Parathyroid adenoma (tissue), 2 donors: ENCODE data around the gene GMPS.

Experiments used
- H2AFZ ChIP-seq: fragments of 300-600 bp; sonication (generic); one replicate; pipeline ENCODE4 v1.7.0; 2017; ENCODE audit warnings: antibody characterized with exemption, mild to moderate bottlenecking
- H3K27ac ChIP-seq: fragments of 300-600 bp; sonication (generic); one replicate; pipeline ENCODE4 v1.7.0; 2017
- H3K27me3 ChIP-seq: fragments of 300-600 bp; sonication (generic); one replicate; pipeline ENCODE4 v1.7.0; 2017; ENCODE audit warnings: low read length; ENCODE audit not compliant: control insufficient read depth, insufficient read depth
- H3K36me3 ChIP-seq: fragments of 300-600 bp; sonication (generic); one replicate; pipeline ENCODE4 v1.7.0; 2017; ENCODE audit warnings: low read length; ENCODE audit not compliant: control insufficient read depth, insufficient read depth
- H3K4me1 ChIP-seq: fragments of 300-600 bp; sonication (generic); one replicate; pipeline ENCODE4 v1.7.0; 2017; ENCODE audit warnings: control low read depth
- H3K4me2 ChIP-seq: fragments of 300-600 bp; sonication (generic); one replicate; pipeline ENCODE4 v1.7.0; 2017; ENCODE audit warnings: low read length
- H3K4me3 ChIP-seq: fragments of 300-600 bp; sonication (generic); one replicate; pipeline ENCODE4 v1.7.0; 2017; ENCODE audit warnings: low read depth, low read length
- H3K79me2 ChIP-seq: fragments of 300-600 bp; sonication (generic); one replicate; pipeline ENCODE4 v1.7.0; 2017; ENCODE audit warnings: control low read depth
- H3K9ac ChIP-seq: fragments of 300-600 bp; sonication (generic); one replicate; pipeline ENCODE4 v1.7.0; 2017; ENCODE audit warnings: mild to moderate bottlenecking
- H3K9me3 ChIP-seq: fragments of 300-600 bp; sonication (generic); one replicate; pipeline ENCODE4 v1.7.0; 2017; ENCODE audit warnings: low read length; ENCODE audit not compliant: control insufficient read depth
- TF ChIP-seq, protein P1 (sequence below): fragments of 300-600 bp; sonication (generic); IDR thresholded peaks from one replicate; pipeline ENCODE4 v1.7.0; 2017; ENCODE audit warnings: antibody characterized with exemption, mild to moderate bottlenecking
- donor health status: primary hyperparathyroidism.

GMPS gene

DNA sequence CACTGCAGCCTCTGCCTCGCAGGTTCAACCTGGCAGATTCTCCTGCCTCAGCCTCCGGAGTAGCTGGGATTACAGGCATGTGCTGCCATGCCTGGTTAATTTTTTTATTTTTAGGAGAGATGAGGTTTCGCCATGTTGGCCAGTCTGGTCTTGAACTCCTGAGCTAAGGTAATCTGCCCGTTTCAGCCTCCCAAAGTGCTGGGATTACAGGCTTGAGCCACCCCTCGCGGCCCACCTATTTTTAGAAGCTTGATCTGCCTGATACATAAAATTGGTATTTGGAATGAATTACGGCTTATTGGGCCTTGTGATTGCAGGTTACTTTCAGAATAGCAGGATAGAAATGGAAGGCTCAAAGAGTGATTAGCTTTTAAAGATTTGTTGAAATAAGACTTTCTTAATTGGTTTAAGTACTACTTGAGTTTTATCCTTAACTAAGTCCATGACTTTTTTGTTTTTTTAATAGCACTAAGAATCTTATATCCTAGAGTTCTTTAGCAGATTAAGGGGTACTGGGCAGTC lies 25.0 kb downstream of the GMPS start:
- peaks cover 3% of the 10 kb centered on the region for H3K4me1 ChIP-seq
- H3K9ac ChIP-seq, result no peak overlapping the region
- peaks cover 6% of the 10 kb centered on the region for H3K79me2 ChIP-seq
- H3K27ac ChIP-seq, result no peak overlapping the region
- H3K27me3 ChIP-seq, result no peaks in the 10 kb centered on the region
- no peak overlapping the region for H3K4me3 ChIP-seq
- no peaks in the 10 kb centered on the region for H3K9me3 ChIP-seq
- TF ChIP-seq, protein P1, sequence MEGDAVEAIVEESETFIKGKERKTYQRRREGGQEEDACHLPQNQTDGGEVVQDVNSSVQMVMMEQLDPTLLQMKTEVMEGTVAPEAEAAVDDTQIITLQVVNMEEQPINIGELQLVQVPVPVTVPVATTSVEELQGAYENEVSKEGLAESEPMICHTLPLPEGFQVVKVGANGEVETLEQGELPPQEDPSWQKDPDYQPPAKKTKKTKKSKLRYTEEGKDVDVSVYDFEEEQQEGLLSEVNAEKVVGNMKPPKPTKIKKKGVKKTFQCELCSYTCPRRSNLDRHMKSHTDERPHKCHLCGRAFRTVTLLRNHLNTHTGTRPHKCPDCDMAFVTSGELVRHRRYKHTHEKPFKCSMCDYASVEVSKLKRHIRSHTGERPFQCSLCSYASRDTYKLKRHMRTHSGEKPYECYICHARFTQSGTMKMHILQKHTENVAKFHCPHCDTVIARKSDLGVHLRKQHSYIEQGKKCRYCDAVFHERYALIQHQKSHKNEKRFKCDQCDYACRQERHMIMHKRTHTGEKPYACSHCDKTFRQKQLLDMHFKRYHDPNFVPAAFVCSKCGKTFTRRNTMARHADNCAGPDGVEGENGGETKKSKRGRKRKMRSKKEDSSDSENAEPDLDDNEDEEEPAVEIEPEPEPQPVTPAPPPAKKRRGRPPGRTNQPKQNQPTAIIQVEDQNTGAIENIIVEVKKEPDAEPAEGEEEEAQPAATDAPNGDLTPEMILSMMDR, result no peak
- no peak overlapping the region for H3K4me2 ChIP-seq
- no peaks in the 10 kb centered on the region for H3K36me3 ChIP-seq
- no peak overlapping the region for H2AFZ ChIP-seq

DNA sequence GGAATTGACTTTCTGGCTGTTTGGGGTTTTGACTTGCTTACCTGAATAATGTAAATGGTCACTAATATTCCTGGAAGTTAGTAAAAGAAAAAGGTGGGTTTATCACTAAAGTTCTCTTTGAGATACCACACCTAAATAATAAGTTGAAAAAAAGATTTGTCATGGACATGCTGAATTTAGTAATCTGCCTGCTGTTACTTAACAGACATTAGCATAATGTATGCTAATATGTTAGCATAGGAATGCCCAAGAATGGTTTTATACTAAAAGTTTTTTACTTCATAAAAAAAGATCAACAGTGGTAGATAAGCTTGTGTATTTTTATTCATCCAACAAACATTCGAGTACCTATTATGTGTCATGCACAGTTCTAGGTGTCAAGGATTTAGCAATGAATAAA lies 36.5 kb downstream of the GMPS start:
- no peaks in the 10 kb centered on the region for H3K9me3 ChIP-seq
- TF ChIP-seq, protein P1, result no peak

DNA sequence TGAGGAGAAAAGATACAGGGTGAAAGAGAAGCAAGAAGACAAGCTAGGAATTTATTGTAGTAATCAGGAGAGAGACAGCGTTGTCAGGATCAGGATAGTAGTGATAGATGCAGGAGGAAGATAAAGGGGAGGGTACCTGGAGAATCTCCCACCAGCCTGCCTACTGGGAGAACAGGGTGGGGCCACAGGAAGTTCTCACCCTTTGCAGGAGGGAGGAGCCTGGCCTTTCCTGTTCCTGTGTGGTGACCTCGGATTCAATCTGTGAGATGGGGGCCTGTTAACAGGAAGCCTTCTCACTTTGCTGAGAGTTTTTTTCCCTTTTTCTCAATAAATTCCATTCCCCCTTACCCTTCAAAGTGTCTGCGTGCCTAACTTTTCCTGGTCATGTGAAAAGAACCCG lies 37.6 kb downstream of the GMPS start:
- Histone ChIP-seq H3K4me3 (no peak overlapping the region), H3K9ac (no peak overlapping the region), H3K4me2 (no peak overlapping the region), H3K27ac (no peak overlapping the region), H2AFZ (no peak overlapping the region), H3K4me1 (no peaks in the 10 kb centered on the region), H3K9me3 (no peaks in the 10 kb centered on the region), H3K79me2 (peaks cover 3% of the 10 kb centered on the region), H3K36me3 (no peaks in the 10 kb centered on the region), H3K27me3 (no peaks in the 10 kb centered on the region)
- TF ChIP-seq, protein P1, result no peak

More for the DNA sequence above, 36.5 kb downstream of the GMPS start:
- H3K27ac ChIP-seq, result no peak overlapping the region
- no peak overlapping the region for H2AFZ ChIP-seq
- H3K4me1 ChIP-seq, result no peaks in the 10 kb centered on the region
- no peaks in the 10 kb centered on the region for H3K36me3 ChIP-seq
- no peak overlapping the region for H3K9ac ChIP-seq
- H3K27me3 ChIP-seq, result no peaks in the 10 kb centered on the region
- no peak overlapping the region for H3K4me2 ChIP-seq
- H3K4me3 ChIP-seq, result no peak overlapping the region
- peaks cover 3% of the 10 kb centered on the region for H3K79me2 ChIP-seq

DNA sequence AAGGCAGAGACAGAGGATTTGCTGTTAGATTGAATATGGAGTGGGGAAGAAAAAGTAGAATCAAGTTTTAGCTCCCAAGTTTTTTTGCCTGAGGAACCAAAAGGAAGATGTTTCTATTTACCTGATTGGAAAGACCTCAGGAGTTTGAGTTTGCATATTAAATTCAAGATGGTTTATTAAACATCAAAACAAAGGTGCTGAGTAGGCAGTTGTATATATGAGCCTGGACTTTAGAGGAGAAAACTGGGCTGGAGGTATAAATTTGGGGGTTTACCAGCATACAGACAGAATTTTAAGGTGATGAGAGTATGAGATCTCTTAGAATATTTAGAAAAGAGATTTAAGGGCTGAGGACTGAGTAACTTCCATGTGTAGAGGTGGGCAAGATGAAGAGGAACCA lies 38.2 kb downstream of the GMPS start:
- H3K4me1 ChIP-seq, result no peaks in the 10 kb centered on the region
- no peak overlapping the region for H3K4me2 ChIP-seq
- H3K79me2 ChIP-seq, result peaks cover 3% of the 10 kb centered on the region
- H3K36me3 ChIP-seq, result no peaks in the 10 kb centered on the region
- H3K27ac ChIP-seq, result no peak overlapping the region
- H3K27me3 ChIP-seq, result no peaks in the 10 kb centered on the region
- TF ChIP-seq, protein P1, result no peak
- no peak overlapping the region for H2AFZ ChIP-seq
- no peak overlapping the region for H3K9ac ChIP-seq
- no peaks in the 10 kb centered on the region for H3K9me3 ChIP-seq
- no peak overlapping the region for H3K4me3 ChIP-seq

DNA sequence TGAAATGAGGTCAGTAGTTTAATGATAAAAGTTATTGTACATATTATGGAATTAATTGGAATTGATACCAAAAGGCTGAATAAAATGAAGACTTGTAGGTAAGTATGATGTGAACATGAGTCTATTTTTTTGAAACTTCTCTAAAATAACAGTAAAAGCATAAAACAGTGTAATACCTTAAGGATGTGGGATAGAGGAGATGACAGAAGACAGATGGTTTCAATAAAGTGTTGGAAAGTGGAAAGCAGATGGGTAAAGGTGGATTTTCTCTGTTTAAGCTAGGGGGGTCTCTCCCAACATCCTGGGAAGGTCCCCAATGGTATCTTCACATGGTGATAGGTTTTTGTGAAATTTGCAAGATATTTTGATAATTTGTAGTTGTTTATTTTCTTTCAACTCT lies 41.6 kb downstream of the GMPS start:
- no peak overlapping the region for H3K4me3 ChIP-seq
- H3K4me1 ChIP-seq, result no peaks in the 10 kb centered on the region
- H3K27me3 ChIP-seq, result no peaks in the 10 kb centered on the region
- H3K27ac ChIP-seq, result no peak overlapping the region
- H3K9me3 ChIP-seq, result no peaks in the 10 kb centered on the region
- H3K36me3 ChIP-seq, result no peaks in the 10 kb centered on the region
- no peak overlapping the region for H3K9ac ChIP-seq
- TF ChIP-seq, protein P1, result no peak
- no peak overlapping the region for H3K4me2 ChIP-seq
- no peak overlapping the region for H2AFZ ChIP-seq
- H3K79me2 ChIP-seq, result peaks cover 3% of the 10 kb centered on the region
